GM23338 (cell line): Measurements from ENCODE around the gene MLST8. TPM values are rescaled to one million over a fixed set of nuclear protein-coding genes. Genes with fewer than 3 reads are reported as not detected.

Source experiments
- ATAC-seq: fragments of 200-7000 bp; cut with Tn5 transposase; 3 replicates; pipeline ENCODE4 v1.9.1; 2020
- DNase-seq: peaks from one replicate; pipeline ENCODE4 v3.0.0-alpha.2; 2015; ENCODE audit warnings: low spot score
- H2AFZ ChIP-seq: fragments of 200-600 bp; sonication (generic); 2 replicates; pipeline ENCODE4 v1.8.0; 2016; ENCODE audit warnings: antibody characterized with exemption, mild to moderate bottlenecking, moderate library complexity
- H3F3A ChIP-seq: fragments of 200-600 bp; sonication (generic); replicated peaks from 2 replicates; pipeline ENCODE4 v1.8.0; 2017; ENCODE audit warnings: antibody characterized with exemption, mixed run types, low read depth
- H3K27ac ChIP-seq: fragments of 200-600 bp; sonication (generic); 2 replicates; pipeline ENCODE4 v1.6.1; 2016; ENCODE audit warnings: low read depth
- H3K27me3 ChIP-seq: fragments of 200-600 bp; sonication (generic); 2 replicates; pipeline ENCODE4 v1.8.0; 2016; ENCODE audit warnings: mild to moderate bottlenecking, mixed run types, moderate library complexity; ENCODE audit not compliant: insufficient read depth
- H3K36me3 ChIP-seq: fragments of 200-600 bp; sonication (generic); 2 replicates; pipeline ENCODE4 v1.8.0; 2016; ENCODE audit warnings: mild to moderate bottlenecking; ENCODE audit not compliant: insufficient read depth
- H3K4me1 ChIP-seq: fragments of 200-600 bp; sonication (generic); 2 replicates; pipeline ENCODE4 v1.8.0; 2016; ENCODE audit warnings: mild to moderate bottlenecking, moderate library complexity; ENCODE audit not compliant: insufficient read depth
- H3K4me2 ChIP-seq: fragments of 200-600 bp; sonication (generic); 2 replicates; pipeline ENCODE4 v1.7.1; 2017; ENCODE audit warnings: mixed run types
- H3K4me3 ChIP-seq: fragments of 200-600 bp; sonication (generic); 2 replicates; pipeline ENCODE4 v1.6.1; 2016; ENCODE audit warnings: mixed run types
- H3K79me2 ChIP-seq: fragments of 200-600 bp; sonication (generic); replicated peaks from 2 replicates; pipeline ENCODE4 v1.8.0; 2017; ENCODE audit warnings: mild to moderate bottlenecking; ENCODE audit not compliant: insufficient read depth
- H3K9me2 ChIP-seq: fragments of 200-600 bp; sonication (generic); 2 replicates; pipeline ENCODE4 v1.8.0; 2017; ENCODE audit not compliant: insufficient read depth
- H4K20me1 ChIP-seq: fragments of 200-600 bp; sonication (generic); replicated peaks from 2 replicates; pipeline ENCODE4 v1.8.0; 2017; ENCODE audit warnings: mild to moderate bottlenecking; ENCODE audit not compliant: insufficient read depth
- H3K27ac Mint-ChIP-seq: 2 replicates; pipeline ENCODE4 v1.8.0; 2020; ENCODE audit warnings: inconsistent platforms, mild to moderate bottlenecking, moderate library complexity, mixed read lengths
- H3K27me3 Mint-ChIP-seq: 3 replicates; pipeline ENCODE4 v1.8.0; 2022; ENCODE audit warnings: low read depth, mild to moderate bottlenecking, moderate library complexity, mixed read lengths, inconsistent platforms; ENCODE audit not compliant: insufficient read depth, poor library complexity
- H3K36me3 Mint-ChIP-seq: 3 replicates; pipeline ENCODE4 v1.8.0; 2021; ENCODE audit warnings: low read depth, mild to moderate bottlenecking, inconsistent platforms, moderate library complexity, mixed read lengths
- H3K4me1 Mint-ChIP-seq: 3 replicates; pipeline ENCODE4 v1.8.0; 2020; ENCODE audit warnings: mild to moderate bottlenecking, inconsistent platforms, mixed read lengths
- H3K4me3 Mint-ChIP-seq: 3 replicates; pipeline ENCODE4 v1.8.0; 2021; ENCODE audit warnings: moderate library complexity, mild to moderate bottlenecking, inconsistent platforms, mixed read lengths
- H3K9me3 Mint-ChIP-seq: 3 replicates; pipeline ENCODE4 v1.8.0; 2020; ENCODE audit warnings: moderate library complexity, mild to moderate bottlenecking, inconsistent platforms, mixed read lengths
- CREB1 ChIP-seq: fragments of 250-450 bp; sonication (Bioruptor Pico); IDR thresholded peaks from 2 replicates; pipeline ENCODE4 v1.5.0; 2020; ENCODE audit warnings: low read depth, mild to moderate bottlenecking, moderate library complexity
- CTCF ChIP-seq, 2 experiments: fragments of 200-600 bp in 1 of 2; sonication (generic) in 1 of 2; conservative IDR thresholded peaks; 2 replicates each; pipeline versions ENCODE4 v1.5.1 to v1.6.1; 2016 to 2017; ENCODE audit warnings: antibody characterized with exemption in 2 of 2, low read depth in 2 of 2, mild to moderate bottlenecking in 2 of 2, moderate library complexity in 1 of 2
- ETS1 ChIP-seq: IDR thresholded peaks from 2 replicates; pipeline ENCODE4 v1.6.1; 2016; ENCODE audit warnings: antibody characterized with exemption
- EZH2 ChIP-seq: fragments of 200-600 bp; sonication (generic); IDR thresholded peaks from one replicate; pipeline ENCODE4 v1.8.0; 2017; ENCODE audit warnings: antibody characterized with exemption, mild to moderate bottlenecking, low read depth; ENCODE audit not compliant: unreplicated experiment
- EZH2phosphoT487 ChIP-seq: fragments of 200-600 bp; sonication (generic); IDR thresholded peaks from one replicate; pipeline ENCODE4 v1.8.1; 2018; ENCODE audit warnings: antibody characterized with exemption; ENCODE audit not compliant: unreplicated experiment
- JUNB ChIP-seq: IDR thresholded peaks from one replicate; pipeline ENCODE4 v1.6.1; 2016; ENCODE audit warnings: antibody characterized with exemption; ENCODE audit not compliant: unreplicated experiment
- NANOG ChIP-seq: IDR thresholded peaks from 2 replicates; pipeline ENCODE4 v1.6.1; 2016; ENCODE audit warnings: antibody characterized with exemption, borderline replicate concordance
- POLR2AphosphoS5 ChIP-seq: IDR thresholded peaks from 2 replicates; pipeline ENCODE4 v1.6.1; 2016; ENCODE audit warnings: antibody characterized with exemption, low read depth
- REST ChIP-seq: IDR thresholded peaks from one replicate; pipeline ENCODE4 v1.6.1; 2018; ENCODE audit warnings: antibody characterized with exemption; ENCODE audit not compliant: unreplicated experiment
- STAT1 ChIP-seq: IDR thresholded peaks from one replicate; pipeline ENCODE4 v1.6.1; 2016; ENCODE audit warnings: antibody characterized with exemption; ENCODE audit not compliant: unreplicated experiment
- ZNF114 ChIP-seq: fragments of 250-450 bp; sonication (Bioruptor Pico); IDR thresholded peaks from 2 replicates; pipeline ENCODE4 v1.5.0; 2020; ENCODE audit warnings: mild to moderate bottlenecking, moderate library complexity
- ZNF331 ChIP-seq: fragments of 250-450 bp; sonication (Bioruptor Pico); IDR thresholded peaks from 2 replicates; pipeline ENCODE4 v1.5.0; 2020; ENCODE audit warnings: low read depth, mild to moderate bottlenecking, moderate library complexity
- ZNF462 ChIP-seq: fragments of 250-450 bp; sonication (Bioruptor Pico); IDR thresholded peaks from 2 replicates; pipeline ENCODE4 v1.5.0; 2020; ENCODE audit warnings: mild to moderate bottlenecking, moderate library complexity
- polyA plus RNA-seq: library from polyadenylated mRNA; unstranded; fragments of >200 nt; fragmentation: Nextera tagmentation; extraction: Ambion mirVana; gene quantifications from 2 replicates; pipeline ENCODE4 v1.2.1, GENCODE V29; 2016
- total RNA-seq: library from RNA; depleted of rRNA; stranded (reverse); fragments of >200 nt; shearing (Covaris generic); gene quantifications from 2 replicates; pipeline ENCODE4 v1.2.3, GENCODE V29; 2014

Gene MLST8
- total and polyA plus RNA-seq, 2 experiments from 2014 or later, result 58.8 to 138 TPM

- H2AFZ ChIP-seq, result no peak overlapping the region
- no peaks in the 10 kb centered on the region for H3K36me3 ChIP-seq
- Mint-ChIP-seq H3K36me3 (no peaks in the 10 kb centered on the region), H3K4me1 (no peaks in the 10 kb centered on the region), H3K27me3 (peaks cover 9% of the 10 kb centered on the region), H3K27ac (no peak overlapping the region), H3K9me3 (no peaks in the 10 kb centered on the region), H3K4me3 (no peak overlapping the region)
- no peaks in the 10 kb centered on the region for H3K79me2 ChIP-seq
- peaks cover 10% of the 10 kb centered on the region for H3K27me3 ChIP-seq
- H3K4me2 ChIP-seq, result no peak overlapping the region
- ATAC-seq (no peak), DNase-seq (no peak)
- no peak overlapping the region for H3K4me3 ChIP-seq
- no peaks in the 10 kb centered on the region for H4K20me1 ChIP-seq
- 0 out of 2 replicates have a peak, but pooled peaks cover 2% of the 10 kb centered on the region for H3F3A ChIP-seq
- H3K9me2 ChIP-seq, result no peaks in the 10 kb centered on the region
- TF ChIP-seq REST (no peak), CTCF (conservative IDR thresholded peaks at IDR 0.05; ENCODE audit: low read depth in 2 of 2) (no peak), EZH2 (no peak), EZH2phosphoT487 (no peak), POLR2AphosphoS5 (no peak), STAT1 (no peak), CREB1 (CRISPR knock-in tag) (no peak), ZNF114 (CRISPR knock-in tag) (no peak), NANOG (no peak), ETS1 (no peak), JUNB (no peak), ZNF331 (no peak), ZNF462 (CRISPR knock-in tag) (no peak)
- no peak overlapping the region for H3K27ac ChIP-seq
- H3K4me1 ChIP-seq, result no peaks in the 10 kb centered on the region; the same call in 1 of the 2 replicates
Measured at GRCh38 chr16:2190659-2191445, 14.4 kb upstream of the MLST8 start.
